Ovary (tissue), 9 donors: ENCODE results near the gene KCNG2. TPM values are rescaled to one million over a fixed set of nuclear protein-coding genes. Genes with fewer than 3 reads are reported as not detected.

Source experiments
- DNase-seq, 5 donors: peaks; one replicate each; pipeline ENCODE4 v3.0.0-alpha.2; 2019 to 2020
- H3K27ac ChIP-seq, 2 donors: fragments of 200-600 bp; one replicate each; pipeline versions ENCODE4 v1.5.1 to v1.8.0; 2019 to 2022
- H3K27me3 ChIP-seq: fragments of 200-600 bp; one replicate; pipeline ENCODE4 v1.8.0; 2022
- H3K36me3 ChIP-seq: fragments of 200-600 bp; sonication (generic); one replicate; pipeline ENCODE4 v1.5.1; 2019
- H3K4me1 ChIP-seq: one replicate; pipeline ENCODE4 v1.8.1; 2013; ENCODE audit warnings: mild to moderate bottlenecking, moderate library complexity; ENCODE audit not compliant: insufficient read depth
- H3K4me3 ChIP-seq: fragments of 200-600 bp; sonication (generic); one replicate; pipeline ENCODE4 v1.5.1; 2017
- H3K9me3 ChIP-seq, 2 donors: fragments of 200-600 bp in 1 of 2; sonication (generic) in 1 of 2; one replicate each; pipeline versions ENCODE4 v1.5.1 to v1.8.1; 2013 to 2019; ENCODE audit warnings: mild to moderate bottlenecking in 1 of 2, moderate library complexity in 1 of 2
- CTCF ChIP-seq, 3 donors: fragments of 450-650 bp in 2 of 3; fragments of 200-600 bp in 1 of 3; IDR thresholded peaks; one replicate each; pipeline versions ENCODE4 v1.5.1 to v1.8.0; 2016 to 2022; ENCODE audit warnings: antibody characterized with exemption in 3 of 3, mild to moderate bottlenecking in 1 of 3
- EP300 ChIP-seq: sonication (generic); formaldehyde crosslinking; IDR thresholded peaks from one replicate; pipeline ENCODE4 v1.6.1; 2017; ENCODE audit warnings: antibody characterized with exemption
- POLR2A ChIP-seq: fragments of 450-650 bp; IDR thresholded peaks from one replicate; pipeline ENCODE4 v1.6.1; 2017; ENCODE audit warnings: antibody characterized with exemption, mild to moderate bottlenecking, moderate library complexity
- WGBS, 3 donors: extraction: QIAGEN DNeasy Blood & Tissue Kit in 1 of 3; methylation state at CpG; one replicate each; pipeline versions ENCODE4 v1.1.5 to v1.1.7; 2013 to 2017; 5-methylcytosine and 5-hydroxymethylcytosine counted together
- intact Hi-C, 4 donors: fragments of 100-400 bp; cut with DNase I; formaldehyde crosslinking; loops; one replicate each; pipeline versions ENCODE4 v1.11.0 to v1.15.1; 2022 to 2023
- polyA plus RNA-seq, 2 donors: library from polyadenylated mRNA; stranded (reverse); fragments of 200-250 nt in 1 of 2; fragments of 350-450 nt in 1 of 2; fragmentation: Illumina TruSeq in 1 of 2; extraction: RNeasy Lipid Tissue Mini Kit (QIAGEN cat#74804) in 1 of 2; gene quantifications; one replicate each; pipeline ENCODE4 v1.2.3, GENCODE V29; 2013 to 2014
- total RNA-seq, 7 donors: library from RNA; depleted of rRNA in 2 of 7; stranded (reverse); fragments of >200 nt in 2 of 7; fragmentation: NEBNext Ultra II Directional in 3 of 7; extraction: Animal tissue kit (Norgen Biotek cat#: 25700) in 3 of 7; gene quantifications; one replicate each; pipeline versions ENCODE4 v1.1.0 to v1.2.4, GENCODE V29; 2016 to 2023
- donor health status: DM: no; HTN: no; CAD: no; lungs with moderate emphysema.
- donor health status: DM: no; HTN: no; CAD: no.
- donor health status: Bipolar disorder and iron deficiency.
- donor health status: DM: yes; HTN: yes; CAD: no.
- donor health status: DM: no; HTN: no; CAD: no.
- donor health status: DM: yes; HTN: yes; CAD: no.

Gene KCNG2
- total and polyA plus RNA-seq, 9 donors, result 0.10 to 0.80 (median 0.21) TPM; not detected in 3

- DNase-seq, result no peak
- Histone ChIP-seq H3K4me3 (no peak overlapping the region), H3K4me1 (no peaks in the 10 kb centered on the region), H3K36me3 (no peaks in the 10 kb centered on the region), H3K27me3 (no peaks in the 10 kb centered on the region), H3K9me3 (no peaks in the 10 kb centered on the region), H3K27ac (no peak overlapping the region)
- TF ChIP-seq POLR2A, result no peak
- TF ChIP-seq EP300, result no peak
- no peak for TF ChIP-seq CTCF (IDR thresholded peaks at IDR 0.05)
- 76 to 80% (median 79%) methylated on average over 46 of the region's 46 CpGs for WGBS, 3 donors
- intact Hi-C loops, result no loop called here
Measured at GRCh38 chr18:79792096-79792987, 5.4 kb upstream of the KCNG2 start.

GRCh38 chr18:79792988-79793355 lies 4.8 kb upstream of the KCNG2 start:
- Histone ChIP-seq H3K27ac (no peak overlapping the region), H3K4me3 (no peak overlapping the region), H3K36me3 (no peaks in the 10 kb centered on the region), H3K9me3 (no peaks in the 10 kb centered on the region), H3K4me1 (no peaks in the 10 kb centered on the region), H3K27me3 (no peaks in the 10 kb centered on the region)
- 60 to 68% (median 64%) methylated on average over 4 of the region's 4 CpGs for WGBS, 3 donors
- DNase-seq, result no peak
- intact Hi-C loops, result no loop called here
- TF ChIP-seq CTCF (IDR thresholded peaks at IDR 0.05) (no peak), EP300 (no peak), POLR2A (no peak)

GRCh38 chr18:79794846-79795245 lies 2.9 kb upstream of the KCNG2 start:
- DNase-seq, result no peak
- no peaks in the 10 kb centered on the region for H3K36me3 ChIP-seq
- no peak overlapping the region for H3K27ac ChIP-seq
- intact Hi-C loops, result no loop called here
- H3K4me3 ChIP-seq, result no peak overlapping the region
- no peaks in the 10 kb centered on the region for H3K9me3 ChIP-seq
- WGBS, 3 donors, result 82 to 95% (median 91%) methylated on average over 17 of the region's 17 CpGs
- no peaks in the 10 kb centered on the region for H3K4me1 ChIP-seq
- TF ChIP-seq POLR2A (no peak), CTCF (IDR thresholded peaks at IDR 0.05) (no peak), EP300 (no peak)
- no peaks in the 10 kb centered on the region for H3K27me3 ChIP-seq

- intact Hi-C loops, result no loop called here
- TF ChIP-seq CTCF (IDR thresholded peaks at IDR 0.05), result no peak
- TF ChIP-seq EP300, result no peak
- TF ChIP-seq POLR2A, result no peak
Measured at GRCh38 chr18:79795446-79795845, 2.3 kb upstream of the KCNG2 start.

More at GRCh38 chr18:79795446-79795845, 2.3 kb upstream of the KCNG2 start:
- H3K27me3 ChIP-seq, result no peaks in the 10 kb centered on the region
- WGBS, 3 donors, result 87 to 93% (median 89%) methylated on average over 19 of the region's 19 CpGs
- H3K4me1 ChIP-seq, result no peaks in the 10 kb centered on the region
- H3K9me3 ChIP-seq, result no peaks in the 10 kb centered on the region
- no peak overlapping the region for H3K27ac ChIP-seq
- no peak overlapping the region for H3K4me3 ChIP-seq
- DNase-seq, result no peak
- H3K36me3 ChIP-seq, result no peaks in the 10 kb centered on the region
